EL (cell line): ENCODE data around the gene BMP2K.
"Not testable (repeated sequence)": the region's sequence is repeated elsewhere in the genome, so short reads cannot be mapped to it uniquely, and the experiment has no call there.

ENCODE experiments used
- DNase-seq: peaks from one replicate; pipeline ENCODE4 v3.0.0-alpha.2; 2016

Gene BMP2K

GRCh38 chr4:78765432-78766006 is 10.6 kb upstream of the BMP2K start:
- no peak for DNase-seq

DNA sequence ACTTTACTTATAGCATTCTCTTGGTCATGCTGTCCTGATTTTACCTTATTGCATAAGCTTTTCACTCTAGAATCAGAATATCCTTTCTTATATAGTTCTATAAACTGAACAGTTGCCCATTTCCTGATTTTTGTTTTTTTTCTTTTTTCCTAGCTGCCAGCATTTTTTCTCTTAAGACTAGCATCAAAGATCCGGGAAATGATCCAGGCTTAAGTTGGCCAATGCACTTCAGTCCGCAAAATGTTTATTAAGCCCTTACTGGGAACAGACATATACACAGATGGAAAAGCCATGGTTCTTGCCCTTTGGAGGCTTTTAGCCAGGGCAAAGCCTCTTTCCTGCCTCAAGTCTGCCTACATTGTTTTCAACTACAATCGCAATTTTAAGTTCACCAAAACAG is 10.1 kb upstream of the BMP2K start:
- peak; percentile 12 for DNase-seq

GRCh38 chr4:78766650-78767049 is 9.5 kb upstream of the BMP2K start:
- DNase-seq, result no peak

- DNase-seq, result no peak
These were observed 8.8 kb upstream of the BMP2K start for GRCh38 chr4:78767350-78767749.

GRCh38 chr4:78768452-78769180 is 7.5 kb upstream of the BMP2K start:
- peak; percentile 62 for DNase-seq

DNA sequence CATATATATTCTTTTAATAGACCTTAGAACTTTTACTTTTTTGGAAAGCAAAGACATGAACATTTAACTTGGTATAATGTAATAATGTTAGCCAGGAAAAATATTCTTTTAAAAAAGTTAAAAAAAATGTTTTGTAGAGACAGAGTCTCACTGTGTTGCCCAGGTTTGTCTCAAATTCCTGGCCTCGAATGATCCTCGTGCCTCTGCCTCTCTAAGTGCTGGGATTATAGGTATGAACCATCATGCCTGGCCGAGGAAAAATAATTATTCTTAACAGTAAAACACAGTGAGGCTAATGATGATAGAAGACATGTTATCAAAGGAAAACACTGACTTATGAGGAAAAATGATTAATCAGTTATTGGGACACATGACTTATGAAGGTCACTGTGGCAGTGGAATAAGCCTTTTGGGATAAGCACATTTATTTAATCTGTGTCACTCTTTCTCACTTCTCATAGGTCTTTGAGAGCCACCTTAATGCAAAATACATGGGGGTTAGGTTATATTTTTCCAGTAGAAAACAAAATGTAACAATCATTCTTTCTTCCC is 6.0 kb upstream of the BMP2K start:
- no peak for DNase-seq

GRCh38 chr4:78772526-78773091 is 3.5 kb upstream of the BMP2K start:
- no peak for DNase-seq

GRCh38 chr4:78774417-78774816 is 1.7 kb upstream of the BMP2K start:
- no peak for DNase-seq

GRCh38 chr4:78775303-78776078 is 659 bp upstream of the BMP2K start:
- DNase-seq, result peak; percentile 80

DNA sequence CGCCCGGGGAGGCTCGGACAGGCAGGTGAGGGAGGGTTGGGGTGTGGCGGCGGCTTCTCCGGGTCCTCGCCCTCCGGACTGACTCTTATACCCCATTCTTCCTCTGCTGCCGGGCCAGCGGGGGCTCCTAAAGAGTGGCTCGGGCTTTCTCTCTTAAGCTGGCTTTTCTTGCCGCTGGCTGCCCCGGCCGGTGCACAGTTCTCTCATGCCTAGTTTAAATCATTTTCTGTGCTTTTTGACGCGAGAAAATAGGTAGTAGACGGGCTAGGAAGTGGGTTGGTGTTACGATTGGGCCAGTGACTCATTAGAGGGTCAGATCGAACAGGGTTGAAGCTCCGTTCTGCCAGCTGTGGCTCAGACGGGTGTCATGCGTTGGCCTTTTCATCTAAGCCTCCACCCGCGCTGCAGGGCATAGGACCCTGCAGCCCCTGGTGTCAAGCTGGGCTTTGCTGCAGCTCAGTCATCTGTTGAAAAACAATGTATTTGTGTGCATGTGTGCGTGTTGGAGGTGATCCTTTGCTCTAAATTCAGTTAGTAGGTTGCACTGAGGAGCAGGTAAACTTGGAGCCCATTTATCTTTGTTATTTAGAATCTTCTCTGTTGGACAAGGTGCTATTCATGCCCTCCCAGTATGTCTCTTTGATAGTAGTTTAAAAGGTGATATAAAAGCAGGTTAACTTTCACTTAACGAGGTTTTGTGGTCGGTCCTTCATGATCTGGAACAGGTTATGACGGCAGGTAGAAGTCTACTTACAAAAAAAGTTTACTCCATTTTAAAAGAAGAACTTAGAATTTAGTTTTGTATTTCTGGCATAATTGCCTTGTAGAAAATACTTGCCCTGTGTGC is 802 bp downstream of the BMP2K start:
- DNase-seq, result peak; percentile 79

- no peak for DNase-seq
These were observed 1.4 kb downstream of the BMP2K start for GRCh38 chr4:78777576-78777940.

GRCh38 chr4:78778530-78778929 is 2.4 kb downstream of the BMP2K start:
- no peak for DNase-seq

DNA sequence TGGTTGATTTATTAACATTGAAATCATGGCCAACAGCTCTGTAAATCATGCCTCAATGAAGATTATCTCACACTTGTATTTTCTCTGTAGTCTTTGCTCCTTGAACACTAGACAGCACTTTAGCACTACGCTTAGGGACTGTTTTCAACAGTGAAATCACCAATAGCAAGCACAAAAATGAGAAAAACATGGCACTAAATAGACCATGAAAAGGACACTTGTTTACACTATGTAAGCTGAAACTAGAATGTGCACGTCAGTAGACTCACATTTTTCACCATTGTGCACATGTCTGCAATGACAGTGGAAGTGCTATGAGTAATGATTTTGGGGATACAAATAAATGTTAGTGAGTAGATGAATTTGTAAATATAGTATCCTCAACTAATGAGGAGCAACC is 3.1 kb downstream of the BMP2K start:
- DNase-seq, result peak; percentile 8

DNA sequence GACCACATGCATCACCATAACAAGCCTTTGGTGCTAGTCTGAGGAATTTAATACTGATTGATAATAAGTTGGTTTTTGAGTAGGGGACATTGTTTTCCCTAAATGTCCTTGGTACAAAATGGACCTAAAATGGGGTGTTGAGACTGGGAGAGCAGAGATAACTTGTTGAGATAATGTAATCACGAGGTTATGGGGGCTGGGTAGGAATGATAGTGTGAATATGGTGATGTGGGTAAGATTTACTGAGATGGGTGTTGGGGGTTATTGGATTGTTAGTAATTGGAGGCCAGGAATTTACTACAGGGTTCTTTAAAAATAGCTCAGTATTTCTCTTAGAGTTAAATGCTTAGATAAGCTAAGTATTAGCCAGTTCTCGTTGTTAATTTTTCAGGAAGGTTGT is 3.9 kb downstream of the BMP2K start:
- no peak for DNase-seq

GRCh38 chr4:78781139-78781538 is 5.0 kb downstream of the BMP2K start:
- no peak for DNase-seq

DNA sequence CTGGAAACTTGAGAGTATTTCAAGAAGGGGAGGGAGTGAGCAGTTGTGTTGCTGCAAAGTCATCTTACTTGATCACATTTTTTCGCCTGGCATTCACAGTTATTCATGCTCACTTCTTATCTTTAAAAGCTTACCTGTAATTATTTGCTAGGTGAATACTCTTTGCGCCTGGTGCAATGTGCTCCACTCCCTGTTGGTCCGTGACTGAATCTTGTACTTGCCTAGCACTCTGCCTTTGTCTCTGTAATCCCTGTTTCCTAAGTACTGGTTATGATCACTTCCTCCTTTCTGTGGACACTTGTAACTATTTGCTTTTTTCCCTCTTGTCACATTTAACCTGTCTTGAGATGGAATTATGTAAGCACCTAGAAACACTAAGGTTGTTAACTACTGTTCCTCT is 5.8 kb downstream of the BMP2K start:
- no peak for DNase-seq

DNA sequence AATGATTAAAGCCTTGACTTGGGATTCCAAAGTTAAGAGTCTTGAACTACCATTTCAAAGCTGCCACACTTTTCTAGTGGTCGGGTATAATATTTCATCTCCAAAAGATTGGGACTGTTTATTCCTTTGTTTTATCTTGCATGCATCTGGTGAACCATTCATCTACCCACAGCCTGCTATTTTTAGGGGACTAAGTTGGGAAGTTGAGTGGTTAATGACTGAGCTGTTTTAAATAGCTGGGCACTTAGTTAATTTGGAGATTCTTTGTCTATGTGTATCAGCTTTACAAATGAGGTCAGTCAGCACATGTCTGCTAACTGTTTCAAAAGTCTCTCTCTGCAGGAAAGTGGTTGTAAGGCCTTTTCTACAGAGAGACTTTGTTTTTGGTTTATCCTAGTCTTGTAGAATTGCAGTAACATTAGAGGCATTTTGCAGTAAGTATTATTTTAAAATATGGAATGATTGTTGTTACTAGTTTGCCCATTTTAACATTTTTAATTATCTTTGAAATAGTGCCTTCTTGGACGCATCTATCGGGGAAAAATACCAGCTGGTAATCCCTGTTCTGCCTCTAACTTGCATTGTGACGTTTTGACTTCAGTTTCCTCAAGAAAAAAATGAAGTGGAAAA is 8.2 kb downstream of the BMP2K start:
- peak; percentile 82 for DNase-seq

DNA sequence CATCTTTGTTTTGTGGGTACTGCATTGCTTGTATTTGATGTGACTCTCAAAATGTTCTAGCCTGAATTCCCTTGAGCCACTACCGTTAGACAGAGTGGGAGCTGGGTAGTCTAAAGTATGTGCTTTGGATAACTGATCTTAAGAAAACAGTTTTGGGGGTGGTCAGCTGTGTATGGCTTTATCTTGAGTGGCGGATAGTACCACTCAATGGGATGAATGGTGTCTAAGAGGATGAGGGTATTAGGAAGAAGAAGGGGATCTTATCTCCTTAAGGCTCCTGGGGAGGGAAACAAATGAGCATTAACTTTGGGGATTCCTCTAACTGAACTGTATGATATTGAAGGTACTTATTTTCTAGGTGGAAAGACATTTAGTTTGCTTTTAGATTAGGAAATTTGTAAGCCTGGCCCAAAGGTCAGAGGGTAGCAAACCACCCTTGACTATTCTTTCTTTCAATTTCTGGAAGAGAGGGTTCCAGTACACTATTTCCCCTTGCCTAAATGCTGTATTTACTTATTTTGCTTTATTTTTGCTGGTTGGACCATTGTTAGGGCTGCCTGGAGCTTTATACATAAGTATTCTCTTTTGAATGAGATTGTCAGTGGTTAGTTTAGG is 11.3 kb downstream of the BMP2K start:
- no peak for DNase-seq

DNA sequence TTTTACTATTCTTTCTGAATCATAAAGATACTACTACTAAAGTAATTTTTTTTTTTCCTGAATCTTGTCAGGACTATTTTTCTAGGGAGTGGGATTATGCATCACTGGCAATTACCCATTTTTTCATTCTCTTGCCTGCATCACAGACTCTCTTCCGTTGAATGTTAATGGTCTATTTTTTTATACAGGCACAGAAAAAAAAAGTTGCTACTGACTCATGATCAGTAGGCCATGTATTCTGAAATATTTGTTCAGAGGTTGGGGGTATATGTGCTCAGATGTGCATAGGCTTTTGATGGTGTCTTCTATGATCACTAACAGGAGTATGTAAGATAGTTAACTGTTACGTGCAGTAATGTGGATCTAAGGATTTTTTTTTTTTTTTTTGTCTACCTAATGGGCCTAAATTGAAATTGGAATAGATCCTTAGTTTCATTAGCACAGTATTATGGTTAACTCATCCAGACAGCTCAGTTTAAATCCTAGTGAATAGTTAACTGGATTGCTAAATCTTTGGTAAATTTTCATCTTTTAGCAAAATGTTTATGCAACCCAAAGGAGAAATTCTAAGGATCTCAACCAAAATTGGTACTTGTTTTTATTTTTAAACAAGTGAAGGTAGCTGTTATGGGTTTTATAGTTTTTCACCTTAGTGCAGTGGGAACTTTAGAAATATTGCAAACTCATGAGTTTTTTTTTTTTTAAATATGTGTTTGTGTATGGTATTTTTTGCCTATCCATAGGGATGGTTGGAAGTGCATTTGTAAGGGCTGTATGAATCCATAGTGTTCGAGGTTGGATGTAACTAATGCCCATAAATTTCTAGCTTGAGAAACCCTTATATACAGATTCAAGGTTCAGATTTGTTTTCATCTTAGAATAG is 12.1 kb downstream of the BMP2K start:
- DNase-seq, result no peak

DNA sequence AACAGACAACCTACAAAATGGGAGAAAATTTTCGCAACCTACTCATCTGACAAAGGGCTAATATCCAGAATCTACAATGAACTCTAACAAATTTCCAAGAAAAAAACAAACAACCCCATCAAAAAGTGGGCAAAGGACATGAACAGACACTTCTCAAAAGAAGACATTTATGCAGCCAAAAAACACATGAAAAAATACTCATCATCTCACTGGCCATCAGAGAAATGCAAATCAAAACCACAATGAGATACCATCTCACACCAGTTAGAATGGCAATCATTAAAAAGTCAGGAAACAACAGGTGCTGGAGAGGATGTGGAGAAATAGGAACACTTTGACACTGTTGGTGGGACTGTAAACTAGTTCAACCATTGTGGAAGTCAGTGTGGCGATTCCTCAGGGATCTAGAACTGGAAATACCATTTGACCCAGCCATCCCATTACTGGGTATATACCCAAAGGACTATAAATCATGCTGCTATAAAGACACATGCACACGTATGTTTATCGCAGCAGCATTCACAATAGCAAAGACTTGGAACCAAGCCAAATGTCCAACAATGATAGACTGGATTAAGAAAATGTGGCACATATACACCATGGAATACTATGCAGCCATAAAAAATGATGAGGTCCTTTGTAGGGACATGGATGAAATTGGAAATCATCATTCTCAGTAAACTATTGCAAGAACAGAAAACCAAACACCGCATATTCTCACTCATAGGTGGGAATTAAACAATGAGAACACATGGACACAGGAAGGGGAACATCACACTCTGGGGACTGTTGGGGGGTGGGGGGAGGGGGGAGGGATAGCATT is 19.7 kb downstream of the BMP2K start:
- DNase-seq, result not testable (repeated sequence)
